ENCODE data around the gene MUC5AC.

Gene MUC5AC

GRCh38 chr11:1197431-1197885 lies 39.7 kb downstream of the MUC5AC start:
- DNase-seq (ENCODE audit: low read depth) = no peak

DNA sequence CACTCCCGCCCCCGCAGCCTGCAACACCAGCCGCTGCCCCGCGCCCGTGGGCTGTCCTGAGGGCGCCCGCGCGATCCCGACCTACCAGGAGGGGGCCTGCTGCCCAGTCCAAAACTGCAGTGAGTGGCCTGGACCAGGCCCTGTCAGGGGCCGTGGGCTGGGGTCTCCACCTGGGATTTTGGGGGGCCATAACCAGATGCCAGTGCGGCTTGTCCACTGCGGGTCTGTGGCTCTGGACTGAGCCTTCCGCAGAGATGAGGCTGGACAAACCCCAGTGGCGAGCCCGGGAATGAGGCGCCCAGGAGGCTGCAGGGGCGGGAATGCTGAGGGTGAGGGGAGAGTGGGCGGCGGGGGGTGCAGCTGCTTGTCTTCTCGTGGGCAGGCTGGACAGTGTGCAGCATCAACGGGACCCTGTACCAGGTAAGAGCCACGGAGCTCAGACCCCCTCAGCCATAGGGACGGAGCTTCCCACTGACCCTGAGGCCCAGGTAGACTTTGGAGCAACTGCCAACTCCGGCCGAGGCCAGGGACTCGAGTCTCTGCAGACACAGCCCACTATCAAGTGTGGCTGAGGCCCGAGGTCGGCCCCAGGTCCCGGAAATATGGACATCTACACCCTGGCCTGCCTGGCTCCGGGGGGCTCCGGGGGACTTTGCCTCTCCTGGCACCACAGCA lies 40.3 kb downstream of the MUC5AC start:
- DNase-seq (ENCODE audit: low read depth) = no peak

DNA sequence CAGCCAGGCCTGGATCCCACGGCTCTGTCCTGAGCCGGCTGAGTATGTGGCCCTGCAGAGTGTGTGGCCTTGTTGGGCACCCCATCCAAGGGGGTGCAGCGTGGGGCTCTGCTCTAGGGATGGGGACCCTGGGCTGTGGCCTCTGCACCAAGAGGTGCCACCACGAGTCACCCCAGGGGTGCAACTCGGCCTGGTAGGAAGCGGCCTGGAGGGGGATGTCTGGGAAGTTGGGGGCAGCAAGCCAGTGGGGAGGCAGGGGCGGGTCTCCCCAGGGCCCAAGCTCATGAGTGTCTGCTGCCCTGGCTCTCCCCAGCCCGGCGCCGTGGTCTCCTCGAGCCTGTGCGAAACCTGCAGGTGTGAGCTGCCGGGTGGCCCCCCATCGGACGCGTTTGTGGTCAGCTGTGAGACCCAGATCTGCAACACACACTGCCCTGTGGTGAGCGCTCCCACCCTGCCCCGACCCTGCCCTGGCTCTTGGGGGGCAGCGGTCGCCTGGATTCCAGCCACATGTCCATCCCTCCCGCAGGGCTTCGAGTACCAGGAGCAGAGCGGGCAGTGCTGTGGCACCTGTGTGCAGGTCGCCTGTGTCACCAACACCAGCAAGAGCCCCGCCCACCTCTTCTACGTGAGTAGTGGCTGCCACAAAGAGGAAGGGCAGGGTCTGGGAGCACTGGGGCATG lies 40.9 kb downstream of the MUC5AC start:
- DNase-seq (ENCODE audit: low read depth) = no peak

DNA sequence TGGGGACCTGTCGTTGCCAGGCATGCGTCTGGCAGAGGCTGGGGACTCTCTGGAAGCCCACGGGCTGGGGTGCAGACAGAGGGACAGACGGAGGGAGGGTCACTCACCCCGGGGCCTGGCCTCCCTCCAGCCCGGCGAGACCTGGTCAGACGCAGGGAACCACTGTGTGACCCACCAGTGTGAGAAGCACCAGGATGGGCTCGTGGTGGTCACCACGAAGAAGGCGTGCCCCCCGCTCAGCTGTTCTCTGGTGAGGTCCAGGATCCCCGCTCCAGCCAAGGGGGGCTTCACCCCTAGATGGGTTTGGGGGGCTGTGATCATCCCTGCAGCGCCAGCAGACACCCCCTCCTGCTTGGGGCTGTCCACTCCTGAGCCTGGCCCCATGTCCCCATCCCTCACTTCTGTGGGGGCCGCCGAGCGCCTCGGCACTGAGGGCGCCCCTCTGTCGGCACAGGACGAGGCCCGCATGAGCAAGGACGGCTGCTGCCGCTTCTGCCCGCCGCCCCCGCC lies 41.5 kb downstream of the MUC5AC start:
- DNase-seq (ENCODE audit: low read depth) = no peak

DNA sequence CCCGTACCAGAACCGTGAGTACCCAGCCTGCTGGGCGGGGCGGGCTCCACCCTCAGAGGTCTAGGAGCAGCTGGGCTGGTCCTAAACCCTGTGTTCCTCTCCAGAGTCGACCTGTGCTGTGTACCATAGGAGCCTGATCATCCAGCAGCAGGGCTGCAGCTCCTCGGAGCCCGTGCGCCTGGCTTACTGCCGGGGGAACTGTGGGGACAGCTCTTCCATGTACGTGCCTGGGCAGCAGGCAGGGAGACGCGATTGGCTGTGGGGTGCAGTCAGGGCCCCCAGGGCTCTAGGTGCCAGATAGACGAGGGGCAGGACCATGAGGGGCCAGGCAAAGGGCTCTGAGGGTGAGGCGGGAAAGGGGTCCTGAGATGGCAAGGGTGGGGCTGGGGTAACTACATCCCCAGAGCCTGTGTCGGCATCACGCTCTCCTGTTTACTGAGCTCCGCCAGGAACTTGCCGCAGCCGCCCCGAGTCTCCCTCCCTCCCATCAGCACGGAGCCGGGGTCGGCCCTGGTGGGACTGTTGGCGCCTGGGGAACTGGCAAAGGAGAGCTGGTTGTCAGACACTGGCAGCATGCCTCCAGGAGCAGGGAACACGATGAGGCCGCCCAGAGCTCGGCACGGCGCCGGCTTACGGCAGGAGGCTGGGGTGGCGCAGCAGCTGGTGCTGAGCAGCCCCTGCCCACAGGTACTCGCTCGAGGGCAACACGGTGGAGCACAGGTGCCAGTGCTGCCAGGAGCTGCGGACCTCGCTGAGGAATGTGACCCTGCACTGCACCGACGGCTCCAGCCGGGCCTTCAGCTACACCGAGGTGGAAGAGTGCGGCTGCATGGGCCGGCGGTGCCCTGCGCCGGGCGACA lies 42.2 kb downstream of the MUC5AC start:
- no peak for DNase-seq (ENCODE audit: low read depth)

- no peak for DNase-seq (ENCODE audit: low read depth)
These were observed 42.9 kb downstream of the MUC5AC start for GRCh38 chr11:1200611-1201191.

DNA sequence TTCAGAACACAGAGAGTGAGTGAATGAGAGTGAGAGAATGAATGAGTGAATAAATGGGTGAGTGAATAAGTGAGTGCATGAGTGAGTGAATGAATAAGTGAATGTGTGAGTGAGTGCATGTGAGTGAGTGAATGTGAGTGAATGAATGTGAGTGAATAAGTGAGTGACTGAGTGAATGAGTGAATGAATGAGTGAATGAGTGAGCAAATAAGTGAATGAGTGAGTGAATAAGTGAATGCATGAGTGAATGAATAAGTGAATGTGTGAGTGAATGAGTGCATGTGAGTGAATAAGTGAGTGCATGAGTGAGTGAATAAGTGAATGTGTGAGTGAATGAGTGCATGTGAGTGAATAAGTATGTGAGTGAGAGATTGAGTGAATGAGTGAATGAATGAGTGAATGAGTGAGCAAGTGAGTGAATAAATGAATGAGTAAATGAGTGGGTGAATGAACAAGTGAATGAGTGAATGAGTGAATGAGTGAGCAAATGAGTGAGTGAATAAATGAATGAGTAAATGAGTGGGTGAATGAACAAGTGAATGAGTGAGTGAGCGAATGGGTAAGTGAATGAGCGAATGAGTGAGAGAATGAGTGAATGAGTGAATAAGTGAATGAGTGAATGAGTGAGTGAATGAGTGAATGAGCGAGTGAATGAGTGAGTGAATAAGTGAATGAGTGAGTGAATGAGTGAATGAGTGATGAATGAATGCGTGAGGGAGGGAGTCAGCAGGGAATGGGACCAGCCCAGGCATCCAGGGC lies 43.8 kb downstream of the MUC5AC start:
- DNase-seq (ENCODE audit: low read depth) = no peak

- no peak for DNase-seq (ENCODE audit: low read depth)
These were observed 44.5 kb downstream of the MUC5AC start for GRCh38 chr11:1202154-1202775.

- no peak for DNase-seq (ENCODE audit: low read depth)
These were observed 45.2 kb downstream of the MUC5AC start for GRCh38 chr11:1202776-1203504.

GRCh38 chr11:1203505-1204271 lies 45.9 kb downstream of the MUC5AC start:
- no peak for DNase-seq (ENCODE audit: low read depth)

GRCh38 chr11:1204381-1205101 lies 46.8 kb downstream of the MUC5AC start:
- DNase-seq (ENCODE audit: low read depth) = no peak

DNA sequence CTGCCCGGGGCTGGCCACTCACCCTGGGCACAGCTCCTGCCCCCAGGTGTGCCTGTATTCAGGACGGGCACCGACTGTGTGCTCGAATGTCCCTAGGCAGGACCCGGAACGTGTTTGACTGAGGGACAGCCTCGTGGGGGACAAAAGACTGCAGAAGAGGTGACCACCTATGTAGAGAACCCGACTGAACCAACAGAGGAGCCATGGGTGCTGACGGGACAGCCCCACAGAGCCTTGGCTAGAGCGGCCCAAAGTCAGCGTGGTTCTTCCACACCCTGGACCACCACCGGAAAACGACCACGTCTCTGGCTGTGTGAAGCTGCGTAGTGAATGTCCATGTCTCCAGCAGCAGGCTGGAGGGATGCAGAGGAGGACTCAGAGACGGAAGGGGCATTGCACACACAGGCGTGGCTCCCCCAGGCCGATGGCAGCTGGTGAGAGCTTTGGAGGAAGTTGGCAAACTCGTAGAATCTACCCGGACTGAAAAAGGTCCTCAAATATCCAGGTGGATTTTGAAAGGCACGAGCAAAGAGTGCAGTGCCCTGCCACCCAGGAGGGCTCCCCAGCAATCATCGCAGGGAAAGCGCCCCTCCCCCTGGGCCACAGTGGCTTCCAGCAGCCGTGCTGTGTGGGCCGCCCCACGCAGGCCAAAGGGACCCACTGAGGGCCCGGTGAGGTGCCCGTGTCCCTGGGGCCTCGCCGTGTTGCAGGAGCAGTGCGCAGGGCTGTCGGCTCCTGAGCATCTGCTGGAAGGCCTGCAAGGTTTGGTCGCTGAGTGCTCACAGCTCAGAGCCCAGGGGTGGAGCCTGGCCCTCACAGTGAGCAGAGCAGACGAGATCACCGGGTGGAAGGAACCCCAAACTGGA lies 47.6 kb downstream of the MUC5AC start:
- DNase-seq (ENCODE audit: low read depth) = no peak

DNA sequence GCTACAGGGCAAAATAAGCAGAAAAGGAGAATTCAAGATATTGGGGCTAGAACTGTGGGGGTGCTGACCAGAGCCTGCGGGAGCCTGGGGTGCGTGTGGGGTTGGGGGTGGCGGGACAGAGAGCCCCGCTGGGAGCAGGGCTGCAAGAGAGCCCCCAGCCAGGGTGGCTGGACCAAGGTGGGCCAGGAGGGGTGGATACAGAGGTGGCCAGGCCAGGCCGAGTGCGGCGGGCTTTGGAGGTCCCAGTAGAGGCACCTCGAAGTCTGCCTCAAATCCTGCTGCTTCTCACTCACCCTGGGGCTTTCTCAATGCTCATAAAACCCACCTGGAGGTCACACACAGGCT lies 48.2 kb downstream of the MUC5AC start:
- DNase-seq (ENCODE audit: low read depth) = no peak

- no peak for DNase-seq (ENCODE audit: low read depth)
These were observed 48.9 kb downstream of the MUC5AC start for GRCh38 chr11:1206391-1207271.

DNA sequence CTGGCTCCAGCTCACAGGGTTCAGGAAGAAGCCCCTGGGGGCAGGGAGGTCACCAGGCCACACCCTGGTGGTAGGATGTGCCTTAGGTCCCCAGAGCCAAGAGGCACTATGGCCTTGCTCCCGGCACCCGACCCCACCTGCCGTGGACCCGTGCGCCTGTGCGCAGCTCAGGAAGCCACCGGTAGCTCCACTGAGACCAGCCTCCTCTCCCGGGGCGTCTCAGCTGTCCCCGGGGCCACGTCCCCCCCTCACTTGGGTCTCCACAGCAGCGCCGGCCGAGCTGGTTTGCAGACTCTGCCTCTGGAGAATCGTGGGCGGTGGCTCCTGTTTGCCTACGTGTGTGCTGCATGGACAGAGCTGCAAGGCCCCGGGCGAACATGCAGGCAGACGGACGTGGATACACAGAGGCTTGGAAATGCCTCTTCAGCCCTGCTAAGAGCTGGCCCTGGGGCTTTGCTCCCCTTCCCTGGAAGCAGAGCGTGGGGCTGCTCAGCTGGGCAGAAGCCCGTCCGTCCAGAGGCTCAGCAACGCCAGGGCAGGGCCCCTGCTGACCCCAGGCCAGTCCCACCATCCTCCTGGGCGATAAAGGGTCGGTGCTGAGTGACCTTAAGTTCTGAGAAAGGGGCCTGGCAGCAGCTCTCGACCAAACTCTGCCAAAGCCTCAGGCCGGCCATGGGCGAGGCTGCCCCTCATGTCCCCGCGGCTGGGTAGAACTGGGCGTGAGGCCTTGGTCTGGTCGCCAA lies 49.8 kb downstream of the MUC5AC start:
- no peak for DNase-seq (ENCODE audit: low read depth)

- DNase-seq (ENCODE audit: low read depth) = no peak
These were observed 50.3 kb downstream of the MUC5AC start for GRCh38 chr11:1208144-1208393.

Data from GM04503 (cell line).